ENCODE data around the gene OR3A1. TPM values are rescaled to one million over a fixed set of nuclear protein-coding genes. Genes with fewer than 3 reads are reported as not detected.

OR3A1 gene
- total and polyA plus RNA-seq, 10 of the 15 experiments (the other 5 are each of a cell fraction or from before 2014, with no cell fraction given), result not detected

DNA sequence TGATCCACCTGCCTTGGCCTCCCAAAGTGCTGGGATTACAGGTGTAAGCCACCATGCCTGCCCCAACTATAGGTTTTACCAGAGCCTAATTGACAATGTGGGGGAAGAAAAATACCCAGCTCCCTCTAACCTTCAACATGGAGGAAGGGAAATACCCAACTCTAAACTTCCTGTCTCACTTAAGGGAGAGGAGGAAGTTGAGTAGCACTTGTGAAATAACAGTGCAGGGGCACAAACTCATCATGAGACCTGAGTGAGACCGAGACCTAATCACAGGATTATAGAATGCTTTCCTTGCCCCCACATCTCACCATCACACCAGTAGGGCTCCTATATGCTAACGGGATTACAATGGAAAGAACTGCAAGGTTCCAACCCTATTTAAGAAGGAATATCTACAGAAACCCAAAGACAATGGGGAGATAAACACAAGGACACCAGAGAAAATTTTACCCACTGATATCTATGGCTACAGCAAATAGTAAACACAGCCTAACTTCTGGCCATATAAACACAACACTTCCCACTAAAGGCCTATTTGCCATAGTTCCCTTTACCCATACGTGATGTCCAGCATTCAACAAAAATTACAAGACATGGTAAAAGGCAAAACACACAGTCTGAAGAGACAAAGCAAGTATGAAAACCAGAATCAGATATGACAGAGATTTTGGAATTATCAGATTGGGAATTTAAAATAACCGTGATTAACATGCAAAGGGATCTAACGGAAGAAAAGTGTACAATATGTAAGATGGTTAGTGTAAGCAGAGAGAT, 26.9 kb downstream of the OR3A1 start:
- H3K4me1 ChIP-seq (ENCODE audit: control insufficient read depth, insufficient read depth, low read length), result no peaks in the 10 kb centered on the region
- 25% methylated on average over 5 of the region's 5 CpGs for WGBS (ENCODE audit: insufficient coverage, insufficient replicate concordance, low lambda C conversion rate, missing lambda C conversion rate)
- TF ChIP-seq CBFB (IDR thresholded peaks at IDR 0.05; ENCODE audit: low read depth) (no peak), HDAC2 (IDR thresholded peaks at IDR 0.05) (no peak)
- TF ChIP-seq, protein P1, sequence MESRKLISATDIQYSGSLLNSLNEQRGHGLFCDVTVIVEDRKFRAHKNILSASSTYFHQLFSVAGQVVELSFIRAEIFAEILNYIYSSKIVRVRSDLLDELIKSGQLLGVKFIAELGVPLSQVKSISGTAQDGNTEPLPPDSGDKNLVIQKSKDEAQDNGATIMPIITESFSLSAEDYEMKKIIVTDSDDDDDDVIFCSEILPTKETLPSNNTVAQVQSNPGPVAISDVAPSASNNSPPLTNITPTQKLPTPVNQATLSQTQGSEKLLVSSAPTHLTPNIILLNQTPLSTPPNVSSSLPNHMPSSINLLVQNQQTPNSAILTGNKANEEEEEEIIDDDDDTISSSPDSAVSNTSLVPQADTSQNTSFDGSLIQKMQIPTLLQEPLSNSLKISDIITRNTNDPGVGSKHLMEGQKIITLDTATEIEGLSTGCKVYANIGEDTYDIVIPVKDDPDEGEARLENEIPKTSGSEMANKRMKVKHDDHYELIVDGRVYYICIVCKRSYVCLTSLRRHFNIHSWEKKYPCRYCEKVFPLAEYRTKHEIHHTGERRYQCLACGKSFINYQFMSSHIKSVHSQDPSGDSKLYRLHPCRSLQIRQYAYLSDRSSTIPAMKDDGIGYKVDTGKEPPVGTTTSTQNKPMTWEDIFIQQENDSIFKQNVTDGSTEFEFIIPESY (IDR thresholded peaks at IDR 0.05), result no peak
- H4K20me1 ChIP-seq (ENCODE audit: control insufficient read depth, insufficient read depth), result no peaks in the 10 kb centered on the region
- ChIA-PET CTCF (no interaction called here), RAD21 (ENCODE audit: unreplicated experiment) (no interaction called here), POLR2A (no interaction called here), SMC1A (ENCODE audit: uncharacterized antibody, unreplicated experiment) (no interaction called here)
- H3K27ac ChIP-seq (ENCODE audit: control insufficient read depth, insufficient read depth), result no peak overlapping the region
- no peaks in the 10 kb centered on the region for H3K79me2 ChIP-seq (ENCODE audit: control insufficient read depth, insufficient read depth, low read length)
- H3K9me3 ChIP-seq (replicated peaks; ENCODE audit: control insufficient read depth, insufficient read depth, low read length), result no peaks in the 10 kb centered on the region; the same call in 2 of the 3 replicates
- no peak overlapping the region for H2AFZ ChIP-seq (ENCODE audit: control insufficient read depth, low read depth, low read length)
- ATAC-seq (no peak), DNase-seq (ENCODE audit: low read depth, low spot score) (no peak), FAIRE-seq (no peak)
- H3K4me2 ChIP-seq (ENCODE audit: control insufficient read depth, insufficient read depth), result no peak overlapping the region
- in situ Hi-C loops (cut with MboI), result no loop called here
- no peak overlapping the region for H3K4me3 ChIP-seq
- no TSS peak for BruUV-seq (replicated peaks)
- H3K27me3 ChIP-seq (replicated peaks in 1 of 2; ENCODE audit: control insufficient read depth in 2 of 2, insufficient read depth in 2 of 2, low read length in 1 of 2), result no peaks in the 10 kb centered on the region
- H3K36me3 ChIP-seq (ENCODE audit: control insufficient read depth in 2 of 2, insufficient read depth in 2 of 2, low read length in 1 of 2), result no peaks in the 10 kb centered on the region
- H3K9ac ChIP-seq (ENCODE audit: control insufficient read depth, insufficient read depth, low read length), result no peak overlapping the region
- intact Hi-C loops (cut with micrococcal nuclease; ENCODE audit: unreplicated experiment), result no loop called here

DNA sequence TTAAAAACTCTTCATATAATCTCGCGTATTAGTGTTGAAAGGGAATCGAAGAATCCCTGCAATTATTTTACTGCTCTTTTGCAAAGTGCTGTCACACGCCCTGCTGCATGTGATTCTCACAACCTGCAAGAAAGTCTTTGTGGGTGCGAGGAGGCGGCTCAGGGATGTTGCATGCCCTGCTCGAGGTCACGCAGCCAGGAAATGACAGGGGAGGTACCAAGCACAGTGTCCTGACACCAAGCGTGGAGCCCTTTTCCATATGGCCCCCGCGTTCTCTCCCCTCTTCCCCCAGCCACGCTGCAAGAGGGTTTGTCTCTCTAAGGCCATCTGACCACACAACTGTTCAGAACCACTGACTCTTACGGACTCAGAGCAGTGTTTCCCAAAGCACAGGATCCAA, 37.6 kb downstream of the OR3A1 start:
- intact Hi-C loops (cut with micrococcal nuclease; ENCODE audit: unreplicated experiment), result no loop called here
- no peak for FAIRE-seq
- H3K79me2 ChIP-seq (ENCODE audit: control insufficient read depth, insufficient read depth, low read length), result no peaks in the 10 kb centered on the region
- H3K27ac ChIP-seq (ENCODE audit: control insufficient read depth, insufficient read depth), result no peak overlapping the region
- H3K9ac ChIP-seq (ENCODE audit: control insufficient read depth, insufficient read depth, low read length), result no peak overlapping the region
- no peaks in the 10 kb centered on the region for H3K36me3 ChIP-seq (ENCODE audit: control insufficient read depth in 2 of 2, insufficient read depth in 2 of 2, low read length in 1 of 2)
- no peaks in the 10 kb centered on the region for H4K20me1 ChIP-seq (ENCODE audit: control insufficient read depth, insufficient read depth)
- no peak for ATAC-seq
- H2AFZ ChIP-seq (ENCODE audit: control insufficient read depth, low read depth, low read length), result no peak overlapping the region
- CTCF ChIA-PET, result no interaction called here
- no peak overlapping the region for H3K4me2 ChIP-seq (ENCODE audit: control insufficient read depth, insufficient read depth)
- BruUV-seq (replicated peaks), result no TSS peak
- no peak for TF ChIP-seq SMAD1 (IDR thresholded peaks at IDR 0.05; ENCODE audit: low read depth, partially characterized antibody)
- TF ChIP-seq SP1 (IDR thresholded peaks at IDR 0.05; ENCODE audit: low read depth, low read length), result no peak
- TF ChIP-seq SMAD5 (IDR thresholded peaks at IDR 0.05; ENCODE audit: low read depth), result no peak
- no peak for TF ChIP-seq BRCA1 (IDR thresholded peaks at IDR 0.05; ENCODE audit: low read depth, low read length)
- no peak for TF ChIP-seq ZNF384 (IDR thresholded peaks at IDR 0.05; ENCODE audit: borderline replicate concordance, low read depth, low read length)
- TF ChIP-seq, protein P2, sequence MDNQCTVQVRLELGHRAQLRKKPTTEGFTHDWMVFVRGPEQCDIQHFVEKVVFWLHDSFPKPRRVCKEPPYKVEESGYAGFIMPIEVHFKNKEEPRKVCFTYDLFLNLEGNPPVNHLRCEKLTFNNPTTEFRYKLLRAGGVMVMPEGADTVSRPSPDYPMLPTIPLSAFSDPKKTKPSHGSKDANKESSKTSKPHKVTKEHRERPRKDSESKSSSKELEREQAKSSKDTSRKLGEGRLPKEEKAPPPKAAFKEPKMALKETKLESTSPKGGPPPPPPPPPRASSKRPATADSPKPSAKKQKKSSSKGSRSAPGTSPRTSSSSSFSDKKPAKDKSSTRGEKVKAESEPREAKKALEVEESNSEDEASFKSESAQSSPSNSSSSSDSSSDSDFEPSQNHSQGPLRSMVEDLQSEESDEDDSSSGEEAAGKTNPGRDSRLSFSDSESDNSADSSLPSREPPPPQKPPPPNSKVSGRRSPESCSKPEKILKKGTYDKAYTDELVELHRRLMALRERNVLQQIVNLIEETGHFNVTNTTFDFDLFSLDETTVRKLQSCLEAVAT (IDR thresholded peaks at IDR 0.05), result no peak
- TF ChIP-seq POU2F2 (IDR thresholded peaks at IDR 0.05; ENCODE audit: borderline replicate concordance, low read depth, low read length), result no peak
- DNase-seq (ENCODE audit: low read depth, low spot score), result no peak
- in situ Hi-C loops (cut with MboI), result no loop called here
- no peaks in the 10 kb centered on the region for H3K9me3 ChIP-seq (replicated peaks; ENCODE audit: control insufficient read depth, insufficient read depth, low read length)
- POLR2A ChIA-PET, result no interaction called here
- H3K4me1 ChIP-seq (ENCODE audit: control insufficient read depth, insufficient read depth, low read length), result no peaks in the 10 kb centered on the region
- RAD21 ChIA-PET (ENCODE audit: unreplicated experiment), result no interaction called here
- SMC1A ChIA-PET (ENCODE audit: uncharacterized antibody, unreplicated experiment), result no interaction called here
- WGBS (ENCODE audit: insufficient coverage, insufficient replicate concordance, low lambda C conversion rate, missing lambda C conversion rate), result 20% methylated on average over 13 of the region's 13 CpGs
- H3K4me3 ChIP-seq, result no peak overlapping the region
- no peaks in the 10 kb centered on the region for H3K27me3 ChIP-seq (replicated peaks in 1 of 2; ENCODE audit: control insufficient read depth in 2 of 2, insufficient read depth in 2 of 2, low read length in 1 of 2)
